Thyroid gland (tissue), 4 donors: Measurements from ENCODE around the gene KCNH1. TPM values are rescaled to one million over a fixed set of nuclear protein-coding genes. Genes with fewer than 3 reads are reported as not detected.
A peak's percentile ranks its signal among the peaks of the same experiment; 100 is the strongest.

ENCODE experiments used
- DNase-seq, 2 donors: peaks; one replicate each; pipeline ENCODE4 v3.0.0-alpha.2; 2019
- H3K27ac ChIP-seq, 3 donors: fragments of 200-600 bp; sonication (generic); 1 replicate in 2 of 3; 2 replicates in 1 of 3; pipeline ENCODE4 v1.5.1; 2016 to 2019; ENCODE audit warnings: mild to moderate bottlenecking in 1 of 3, moderate library complexity in 1 of 3
- H3K27me3 ChIP-seq: fragments of 200-600 bp; sonication (generic); one replicate; pipeline ENCODE4 v1.5.1; 2019
- H3K36me3 ChIP-seq, 2 donors: fragments of 200-600 bp; sonication (generic); one replicate each; pipeline ENCODE4 v1.5.1; 2016 to 2019
- H3K4me1 ChIP-seq, 2 donors: fragments of 200-600 bp; sonication (generic); one replicate each; pipeline ENCODE4 v1.5.1; 2017 to 2019
- H3K4me3 ChIP-seq, 3 donors: fragments of 200-600 bp; sonication (generic); replicated peaks in 1 of 3; 1 replicate in 2 of 3; 2 replicates in 1 of 3; pipeline ENCODE4 v1.5.1; 2016; ENCODE audit warnings: mild to moderate bottlenecking in 1 of 3
- H3K9me3 ChIP-seq: fragments of 200-600 bp; sonication (generic); one replicate; pipeline ENCODE4 v1.5.1; 2017
- POLR2A ChIP-seq, 2 donors: fragments of 450-650 bp; IDR thresholded peaks; one replicate each; pipeline ENCODE4 v1.6.1; 2017; ENCODE audit warnings: antibody characterized with exemption in 2 of 2, mild to moderate bottlenecking in 2 of 2, moderate library complexity in 1 of 2
- WGBS, 2 donors: methylation state at CpG; one replicate each; pipeline ENCODE4 v1.1.5; 2017; 5-methylcytosine and 5-hydroxymethylcytosine counted together
- intact Hi-C: fragments of 100-400 bp; cut with DNase I; formaldehyde crosslinking; loops from one replicate; pipeline ENCODE4 v1.15.1; 2023
- total RNA-seq, 4 donors: library from RNA; depleted of rRNA; stranded (reverse); fragments of >200 nt; gene quantifications; one replicate each; pipeline ENCODE4 v1.2.3, GENCODE V29; 2016
- TF ChIP-seq, protein P1 (sequence below), 6 experiments: fragments of 200-600 bp in 3 of 6; fragments of 450-650 bp in 3 of 6; sonication (generic) in 3 of 6; IDR thresholded peaks; one replicate each; pipeline ENCODE4 v1.5.1; 2016 to 2019; ENCODE audit warnings: antibody characterized with exemption in 6 of 6, mild to moderate bottlenecking in 2 of 6, inconsistent platforms in 1 of 6, moderate library complexity in 1 of 6

KCNH1 gene
- total RNA-seq, 4 donors from 2014 or later: 1.3 TPM; not detected in 2

DNA sequence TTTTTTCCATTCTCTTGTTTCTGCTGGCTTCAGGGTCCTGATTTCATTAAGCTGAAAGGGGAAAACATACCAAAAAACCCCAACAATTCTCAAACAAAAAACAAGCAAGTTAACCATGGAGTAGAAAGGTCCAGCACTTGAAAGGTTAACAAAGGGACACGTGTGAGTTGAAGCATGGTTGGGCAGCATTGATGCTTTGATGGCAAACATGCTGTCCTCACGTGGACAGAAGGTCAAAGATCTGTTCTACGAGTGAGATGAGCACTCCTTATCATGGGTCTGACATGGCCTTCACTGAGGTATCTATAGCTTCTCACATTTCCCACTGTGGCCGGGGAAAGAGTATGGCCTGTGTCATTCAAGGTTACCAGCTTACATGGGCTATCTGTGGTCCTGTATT, 410.3 kb downstream of the KCNH1 start:
- intact Hi-C loops: no loop called here
- WGBS, 2 donors: 52 to 54% methylated on average over 4 of the region's 4 CpGs

DNA sequence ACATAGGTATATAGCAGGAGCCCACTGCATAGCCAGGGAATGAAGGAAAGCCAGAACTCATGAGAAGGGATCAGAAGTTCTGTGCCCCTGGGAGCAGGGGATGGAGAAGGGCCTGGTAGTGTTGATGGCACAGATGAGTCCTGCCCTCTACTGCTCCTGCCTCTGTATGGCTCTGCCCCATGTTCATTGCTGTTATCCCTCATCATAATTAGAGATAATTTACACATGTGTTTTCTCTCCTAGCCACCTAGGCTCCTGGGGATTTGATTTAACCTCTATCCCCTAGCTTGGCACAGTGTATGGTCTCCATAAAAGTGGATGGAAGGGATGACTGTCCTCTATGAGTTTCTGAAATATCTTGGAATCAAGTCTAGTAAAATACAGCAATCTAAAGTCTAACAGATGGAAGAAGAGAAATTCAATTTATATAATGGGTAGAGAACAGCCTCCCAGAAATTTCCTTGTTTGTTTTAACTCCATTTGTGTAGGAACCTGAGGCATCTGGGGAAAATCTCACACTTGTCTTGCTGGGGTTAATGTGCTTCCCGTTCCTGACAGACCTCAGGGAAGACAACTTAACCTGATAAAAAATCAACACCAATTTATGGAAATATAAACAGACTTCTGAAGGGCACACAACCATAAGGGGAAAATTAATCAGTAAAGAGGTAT, 411.4 kb downstream of the KCNH1 start:
- Histone ChIP-seq H3K27me3 (no peaks in the 10 kb centered on the region), H3K27ac (no peak overlapping the region), H3K4me3 (no peak overlapping the region), H3K4me1 (no peaks in the 10 kb centered on the region), H3K9me3 (no peaks in the 10 kb centered on the region), H3K36me3 (no peaks in the 10 kb centered on the region)
- no peak for DNase-seq
- no peak for TF ChIP-seq POLR2A (IDR thresholded peaks at IDR 0.05)
- TF ChIP-seq, protein P1, sequence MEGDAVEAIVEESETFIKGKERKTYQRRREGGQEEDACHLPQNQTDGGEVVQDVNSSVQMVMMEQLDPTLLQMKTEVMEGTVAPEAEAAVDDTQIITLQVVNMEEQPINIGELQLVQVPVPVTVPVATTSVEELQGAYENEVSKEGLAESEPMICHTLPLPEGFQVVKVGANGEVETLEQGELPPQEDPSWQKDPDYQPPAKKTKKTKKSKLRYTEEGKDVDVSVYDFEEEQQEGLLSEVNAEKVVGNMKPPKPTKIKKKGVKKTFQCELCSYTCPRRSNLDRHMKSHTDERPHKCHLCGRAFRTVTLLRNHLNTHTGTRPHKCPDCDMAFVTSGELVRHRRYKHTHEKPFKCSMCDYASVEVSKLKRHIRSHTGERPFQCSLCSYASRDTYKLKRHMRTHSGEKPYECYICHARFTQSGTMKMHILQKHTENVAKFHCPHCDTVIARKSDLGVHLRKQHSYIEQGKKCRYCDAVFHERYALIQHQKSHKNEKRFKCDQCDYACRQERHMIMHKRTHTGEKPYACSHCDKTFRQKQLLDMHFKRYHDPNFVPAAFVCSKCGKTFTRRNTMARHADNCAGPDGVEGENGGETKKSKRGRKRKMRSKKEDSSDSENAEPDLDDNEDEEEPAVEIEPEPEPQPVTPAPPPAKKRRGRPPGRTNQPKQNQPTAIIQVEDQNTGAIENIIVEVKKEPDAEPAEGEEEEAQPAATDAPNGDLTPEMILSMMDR (IDR thresholded peaks at IDR 0.05): no peak
- 59 to 61% methylated on average over 1 of the region's 1 CpG for WGBS, 2 donors
- intact Hi-C loops: no loop called here

More for the DNA sequence above, 410.3 kb downstream of the KCNH1 start:
- Histone ChIP-seq H3K9me3 (no peaks in the 10 kb centered on the region), H3K27me3 (no peaks in the 10 kb centered on the region), H3K27ac (no peak overlapping the region), H3K4me3 (no peak overlapping the region), H3K36me3 (no peaks in the 10 kb centered on the region), H3K4me1 (no peaks in the 10 kb centered on the region)
- DNase-seq: no peak
- no peak for TF ChIP-seq POLR2A (IDR thresholded peaks at IDR 0.05)
- TF ChIP-seq, protein P1 (IDR thresholded peaks at IDR 0.05): no peak

DNA sequence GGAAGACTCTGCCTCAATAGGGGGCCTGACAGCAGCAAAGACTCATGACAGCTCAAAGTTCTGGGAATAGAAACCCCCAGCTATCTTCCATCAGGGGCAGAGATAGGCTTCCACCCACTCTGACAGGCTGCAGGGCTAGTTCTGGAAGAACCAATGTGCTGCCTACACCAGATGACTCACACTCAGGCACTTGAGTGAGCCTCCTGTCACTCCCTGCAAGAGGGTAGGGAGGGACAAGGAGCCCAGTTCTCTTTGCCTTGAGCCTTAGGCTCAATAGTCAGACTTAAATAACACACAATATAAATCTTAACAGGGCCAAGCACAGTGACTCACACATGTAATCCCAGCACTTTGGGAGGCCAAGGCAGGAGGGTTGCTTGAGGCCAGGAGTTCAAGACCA, 418.9 kb downstream of the KCNH1 start:
- H3K36me3 ChIP-seq: no peaks in the 10 kb centered on the region
- no peaks in the 10 kb centered on the region for H3K9me3 ChIP-seq
- H3K27me3 ChIP-seq: no peaks in the 10 kb centered on the region
- H3K27ac ChIP-seq: no peak overlapping the region
- DNase-seq: no peak
- no peak for TF ChIP-seq POLR2A (IDR thresholded peaks at IDR 0.05)
- TF ChIP-seq, protein P1 (IDR thresholded peaks at IDR 0.05): no peak
- no peaks in the 10 kb centered on the region for H3K4me1 ChIP-seq
- no peak overlapping the region for H3K4me3 ChIP-seq
- intact Hi-C loops: no loop called here

- no peaks in the 10 kb centered on the region for H3K4me1 ChIP-seq
- TF ChIP-seq POLR2A (IDR thresholded peaks at IDR 0.05): no peak
- TF ChIP-seq, protein P1 (IDR thresholded peaks at IDR 0.05): no peak
- no peaks in the 10 kb centered on the region for H3K36me3 ChIP-seq
- no peak overlapping the region for H3K27ac ChIP-seq
- intact Hi-C loops: no loop called here
- H3K9me3 ChIP-seq: no peaks in the 10 kb centered on the region
- no peak overlapping the region for H3K4me3 ChIP-seq
- H3K27me3 ChIP-seq: no peaks in the 10 kb centered on the region
- DNase-seq: peak; percentile 16 to 21
- 58 to 75% methylated on average over 7 of the region's 7 CpGs for WGBS, 2 donors
Observed at GRCh38 chr1:210711825-210712612, 421.9 kb downstream of the KCNH1 start.

DNA sequence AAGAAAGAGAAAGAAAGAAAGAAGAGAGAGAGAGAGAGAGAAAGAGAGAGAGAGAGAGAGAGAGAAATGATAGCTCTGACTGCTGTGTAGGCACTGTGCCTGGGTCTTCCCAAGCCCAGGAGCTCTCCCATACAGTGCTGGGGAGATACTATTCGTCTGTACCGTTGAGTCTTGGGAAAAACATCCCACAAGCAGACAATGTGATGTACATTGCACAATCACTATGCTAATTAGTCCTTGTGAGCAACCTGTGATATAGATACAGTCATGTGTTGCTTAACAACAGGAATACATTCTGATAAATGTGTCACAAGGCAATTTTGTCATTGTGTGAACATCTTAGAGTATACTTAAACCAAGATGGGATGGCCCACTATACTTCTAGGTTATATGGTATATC, 424.2 kb downstream of the KCNH1 start:
- Histone ChIP-seq H3K36me3 (no peaks in the 10 kb centered on the region), H3K4me3 (no peak overlapping the region), H3K9me3 (no peaks in the 10 kb centered on the region), H3K27me3 (no peaks in the 10 kb centered on the region), H3K27ac (no peak overlapping the region), H3K4me1 (no peaks in the 10 kb centered on the region)
- WGBS, 2 donors: 84 to 89% methylated on average over 2 of the region's 2 CpGs
- no peak for DNase-seq
- TF ChIP-seq, protein P1 (IDR thresholded peaks at IDR 0.05): no peak
- no peak for TF ChIP-seq POLR2A (IDR thresholded peaks at IDR 0.05)
- intact Hi-C loops: no loop called here
